IgD-negative memory B cell (primary cell): ENCODE results near the gene TMEM161B. TPM values are rescaled to one million over a fixed set of nuclear protein-coding genes. Genes with fewer than 3 reads are reported as not detected.
"Not testable (repeated sequence)": the region's sequence is repeated elsewhere in the genome, so short reads cannot be mapped to it uniquely, and the experiment has no call there.

Experiments
- H3K27ac Mint-ChIP-seq, 3 donors: one replicate each; pipeline ENCODE4 v1.8.0; 2020 to 2022; ENCODE audit warnings: mild to moderate bottlenecking in 3 of 3, mixed read lengths in 3 of 3, moderate library complexity in 1 of 3
- H3K27me3 Mint-ChIP-seq: one replicate; pipeline ENCODE4 v1.8.0; 2021; ENCODE audit warnings: mixed read lengths
- H3K36me3 Mint-ChIP-seq: one replicate; pipeline ENCODE4 v1.8.0; 2020; ENCODE audit warnings: mild to moderate bottlenecking, mixed read lengths
- H3K4me1 Mint-ChIP-seq, 3 donors: one replicate each; pipeline ENCODE4 v1.8.0; 2020 to 2022; ENCODE audit warnings: mixed read lengths in 3 of 3, mild to moderate bottlenecking in 1 of 3
- H3K4me3 Mint-ChIP-seq, 4 donors: one replicate each; pipeline ENCODE4 v1.8.0; 2020 to 2022; ENCODE audit warnings: mild to moderate bottlenecking in 4 of 4, mixed read lengths in 4 of 4, moderate library complexity in 3 of 4
- H3K9me3 Mint-ChIP-seq, 3 donors: one replicate each; pipeline ENCODE4 v1.8.0; 2020 to 2021; ENCODE audit warnings: mixed read lengths in 3 of 3, mild to moderate bottlenecking in 1 of 3
- polyA plus RNA-seq: library from polyadenylated mRNA; unstranded; fragments of 300-500 nt; fragmentation: Illumina TruSeq; gene quantifications from one replicate; pipeline ENCODE4 v1.2.3, GENCODE V29; 2021

TMEM161B gene
- polyA plus RNA-seq, 1 donor from 2014 or later = 8.3 TPM

- H3K4me1 Mint-ChIP-seq = not testable (repeated sequence)
Observed at GRCh38 chr5:88177486-88177885, 91.2 kb downstream of the TMEM161B start.

GRCh38 chr5:88172847-88173758 lies 95.5 kb downstream of the TMEM161B start:
- H3K4me3 Mint-ChIP-seq = no peak overlapping the region
- H3K27ac Mint-ChIP-seq = no peak overlapping the region
- H3K9me3 Mint-ChIP-seq = peaks cover 6 to 18% (median 7%) of the 10 kb centered on the region in 3 donors
- H3K36me3 Mint-ChIP-seq = no peaks in the 10 kb centered on the region
- peaks cover 4 to 6% (median 4%) of the 10 kb centered on the region in 3 donors for H3K4me1 Mint-ChIP-seq
- H3K27me3 Mint-ChIP-seq = peaks cover 4% of the 10 kb centered on the region

More at GRCh38 chr5:88177486-88177885, 91.2 kb downstream of the TMEM161B start:
- not testable (repeated sequence) for H3K27ac Mint-ChIP-seq, H3K9me3 Mint-ChIP-seq, H3K36me3 Mint-ChIP-seq, H3K27me3 Mint-ChIP-seq
- peak overlapping the region in 1 of 4 donors; percentile 70 for H3K4me3 Mint-ChIP-seq

DNA sequence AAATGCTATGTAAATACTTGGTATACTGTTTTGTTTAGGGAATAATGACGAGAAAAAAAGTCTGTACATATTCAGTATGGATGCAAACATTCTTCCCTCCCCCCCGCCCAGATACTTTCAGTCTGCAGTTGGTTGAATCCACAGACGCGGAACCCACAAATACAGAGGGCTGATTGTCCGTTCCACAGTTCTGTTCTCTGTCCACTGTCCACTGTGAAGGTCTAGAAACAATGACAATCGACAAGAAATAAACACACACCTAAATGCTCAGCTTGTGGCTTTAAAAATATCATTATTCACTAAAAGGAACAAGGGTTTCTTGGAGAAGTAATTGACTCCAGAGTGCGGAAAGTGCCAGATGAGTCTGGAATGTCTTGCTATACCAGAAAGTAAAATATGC lies 109.1 kb downstream of the TMEM161B start:
- Mint-ChIP-seq H3K4me3 (no peak overlapping the region), H3K4me1 (no peaks in the 10 kb centered on the region), H3K9me3 (peaks cover 0 to 6% (median 1%) of the 10 kb centered on the region in 3 donors), H3K36me3 (peaks cover 1% of the 10 kb centered on the region), H3K27me3 (peaks cover 9% of the 10 kb centered on the region), H3K27ac (no peak overlapping the region)

DNA sequence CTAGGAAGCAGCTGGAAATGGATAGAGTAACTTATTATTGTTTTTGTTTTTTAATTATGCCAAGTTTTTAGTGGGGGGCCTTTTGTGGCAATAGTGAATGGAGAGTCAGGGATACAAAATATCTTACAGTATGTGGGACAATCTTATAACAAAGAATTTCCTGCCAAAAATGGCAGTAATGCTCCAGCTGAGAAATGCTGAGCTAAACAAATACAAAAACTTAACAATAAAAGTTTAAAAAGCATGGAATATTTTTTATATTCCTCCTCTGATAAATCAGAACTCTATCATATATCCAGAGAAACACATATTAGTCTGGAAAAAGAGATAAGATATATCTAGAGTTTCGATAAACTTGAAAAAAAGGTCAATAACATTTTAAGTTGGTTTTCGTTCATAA lies 110.6 kb downstream of the TMEM161B start:
- Mint-ChIP-seq H3K4me3 (no peak overlapping the region), H3K27ac (no peak overlapping the region), H3K9me3 (peaks cover 0 to 6% (median 1%) of the 10 kb centered on the region in 3 donors), H3K4me1 (no peaks in the 10 kb centered on the region), H3K36me3 (peaks cover 1% of the 10 kb centered on the region), H3K27me3 (peaks cover 11% of the 10 kb centered on the region)

DNA sequence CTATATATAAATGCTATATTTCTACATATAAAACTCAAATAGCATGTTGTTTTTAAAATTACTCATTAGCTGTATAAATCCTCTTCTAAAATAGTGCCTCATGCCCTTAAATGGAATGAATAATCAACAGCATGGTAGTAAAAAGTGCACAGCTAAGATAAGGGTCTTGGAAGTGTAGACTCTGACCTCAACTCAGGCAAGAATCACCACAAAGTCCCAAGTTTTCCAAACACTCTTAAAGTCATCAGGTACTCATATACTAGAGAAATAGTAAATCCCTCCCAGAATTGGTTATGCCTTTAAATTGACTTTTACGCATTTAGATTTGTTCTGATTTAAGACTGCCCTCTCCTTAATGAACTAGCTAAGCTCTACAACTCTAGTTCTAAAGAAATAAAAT lies 113.8 kb downstream of the TMEM161B start:
- H3K4me1 Mint-ChIP-seq = no peaks in the 10 kb centered on the region
- peaks cover 9% of the 10 kb centered on the region for H3K27me3 Mint-ChIP-seq
- peaks cover 4 to 7% (median 4%) of the 10 kb centered on the region in 3 donors for H3K9me3 Mint-ChIP-seq
- H3K4me3 Mint-ChIP-seq = no peak overlapping the region
- no peak overlapping the region for H3K27ac Mint-ChIP-seq
- H3K36me3 Mint-ChIP-seq = peaks cover 3% of the 10 kb centered on the region

DNA sequence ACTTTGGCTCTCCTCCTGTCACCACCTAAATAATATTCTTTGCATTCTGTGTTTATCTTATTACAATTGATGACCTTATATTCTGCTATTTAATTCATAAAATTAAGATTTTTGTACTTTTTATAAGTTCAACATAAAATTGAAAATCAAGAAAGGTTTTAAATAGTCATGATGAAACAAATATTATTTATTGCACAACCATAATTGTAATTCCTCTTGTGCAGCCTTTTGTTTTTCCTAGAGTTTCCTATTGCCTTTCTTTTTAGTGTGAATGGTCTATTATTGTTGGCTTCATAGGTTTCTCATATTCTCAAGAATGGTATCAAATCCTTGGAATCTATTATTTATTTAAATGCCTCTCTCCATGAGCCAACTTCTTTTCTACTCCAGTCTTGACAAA lies 117.9 kb downstream of the TMEM161B start:
- H3K4me1 Mint-ChIP-seq = peaks cover 0 to 1% (median 0%) of the 10 kb centered on the region in 3 donors
- no peak overlapping the region for H3K27ac Mint-ChIP-seq
- H3K36me3 Mint-ChIP-seq = peaks cover 2% of the 10 kb centered on the region
- peaks cover 4% of the 10 kb centered on the region in 3 donors for H3K9me3 Mint-ChIP-seq
- peaks cover 15% of the 10 kb centered on the region for H3K27me3 Mint-ChIP-seq
- H3K4me3 Mint-ChIP-seq = no peak overlapping the region

- Mint-ChIP-seq H3K27ac (peak overlapping the region in 1 of 3 donors; percentile 50), H3K36me3 (no peaks in the 10 kb centered on the region), H3K4me3 (peak overlapping the region in 2 of 4 donors; percentile 1 to 23), H3K4me1 (peaks cover 0 to 9% (median 8%) of the 10 kb centered on the region in 3 donors), H3K9me3 (peaks cover 5% of the 10 kb centered on the region in 3 donors), H3K27me3 (peaks cover 19% of the 10 kb centered on the region)
Observed at GRCh38 chr5:88145611-88146467, 122.8 kb downstream of the TMEM161B start.

DNA sequence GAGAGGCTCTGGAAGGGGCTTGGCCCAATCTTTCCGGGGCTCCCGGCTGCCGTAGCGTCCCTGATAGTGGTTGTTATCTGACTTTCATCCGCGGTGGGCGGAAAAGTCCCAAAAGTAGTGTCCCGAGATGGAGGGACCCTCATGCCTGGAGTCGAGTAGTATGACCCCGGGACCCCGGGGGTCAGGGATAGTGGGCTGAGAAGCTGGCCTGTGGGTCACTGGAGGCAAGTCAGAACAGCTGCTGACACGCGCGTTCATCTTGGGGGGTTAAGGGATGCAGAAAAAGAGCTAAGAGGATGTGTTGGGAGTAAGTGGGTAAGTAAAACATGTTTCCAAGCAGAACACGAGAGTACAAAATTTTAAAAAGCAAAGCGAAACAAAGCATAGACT lies 123.4 kb downstream of the TMEM161B start:
- Mint-ChIP-seq H3K27me3 (peaks cover 19% of the 10 kb centered on the region), H3K9me3 (peaks cover 5% of the 10 kb centered on the region in 3 donors), H3K4me3 (peak overlapping the region in 1 of 4 donors; percentile 1), H3K27ac (peak overlapping the region in 1 of 3 donors; percentile 50), H3K36me3 (no peaks in the 10 kb centered on the region), H3K4me1 (peaks cover 0 to 9% (median 8%) of the 10 kb centered on the region in 3 donors)
